ENCODE results near the gene APOC3.

- TF ChIP-seq, protein P1, sequence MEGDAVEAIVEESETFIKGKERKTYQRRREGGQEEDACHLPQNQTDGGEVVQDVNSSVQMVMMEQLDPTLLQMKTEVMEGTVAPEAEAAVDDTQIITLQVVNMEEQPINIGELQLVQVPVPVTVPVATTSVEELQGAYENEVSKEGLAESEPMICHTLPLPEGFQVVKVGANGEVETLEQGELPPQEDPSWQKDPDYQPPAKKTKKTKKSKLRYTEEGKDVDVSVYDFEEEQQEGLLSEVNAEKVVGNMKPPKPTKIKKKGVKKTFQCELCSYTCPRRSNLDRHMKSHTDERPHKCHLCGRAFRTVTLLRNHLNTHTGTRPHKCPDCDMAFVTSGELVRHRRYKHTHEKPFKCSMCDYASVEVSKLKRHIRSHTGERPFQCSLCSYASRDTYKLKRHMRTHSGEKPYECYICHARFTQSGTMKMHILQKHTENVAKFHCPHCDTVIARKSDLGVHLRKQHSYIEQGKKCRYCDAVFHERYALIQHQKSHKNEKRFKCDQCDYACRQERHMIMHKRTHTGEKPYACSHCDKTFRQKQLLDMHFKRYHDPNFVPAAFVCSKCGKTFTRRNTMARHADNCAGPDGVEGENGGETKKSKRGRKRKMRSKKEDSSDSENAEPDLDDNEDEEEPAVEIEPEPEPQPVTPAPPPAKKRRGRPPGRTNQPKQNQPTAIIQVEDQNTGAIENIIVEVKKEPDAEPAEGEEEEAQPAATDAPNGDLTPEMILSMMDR (IDR thresholded peaks at IDR 0.05): no peak
- no peak for TF ChIP-seq POLR2A (IDR thresholded peaks at IDR 0.05)
Measured at GRCh38 chr11:116874251-116874650, 44.5 kb downstream of the APOC3 start.
